ENCODE results near the gene MEIS3. TPM values are rescaled to one million over a fixed set of nuclear protein-coding genes. Genes with fewer than 3 reads are reported as not detected.

MEIS3 gene
- total RNA-seq, 1 donor from 2014 or later: not detected

GRCh38 chr19:47435196-47435595, 15.9 kb upstream of the MEIS3 start:
- DNase-seq: no peak

GRCh38 chr19:47434088-47434487, 14.8 kb upstream of the MEIS3 start:
- no peak for DNase-seq

GRCh38 chr19:47433121-47433520, 13.8 kb upstream of the MEIS3 start:
- DNase-seq: no peak

- DNase-seq: no peak
Observed at GRCh38 chr19:47432499-47432898, 13.2 kb upstream of the MEIS3 start.

GRCh38 chr19:47432091-47432490, 12.8 kb upstream of the MEIS3 start:
- DNase-seq: no peak

GRCh38 chr19:47430041-47430802, 10.9 kb upstream of the MEIS3 start:
- DNase-seq: peak; percentile 62

GRCh38 chr19:47429140-47429793, 9.9 kb upstream of the MEIS3 start:
- DNase-seq: no peak

- DNase-seq: peak; percentile 99
Observed at GRCh38 chr19:47428177-47428894, 9.0 kb upstream of the MEIS3 start.

GRCh38 chr19:47427241-47428176, 8.2 kb upstream of the MEIS3 start:
- peak; percentile 73 for DNase-seq

GRCh38 chr19:47423203-47423882, 4.0 kb upstream of the MEIS3 start:
- no peak for DNase-seq

- no peak for DNase-seq
Observed at GRCh38 chr19:47422417-47423163, 3.3 kb upstream of the MEIS3 start.

GRCh38 chr19:47421844-47422395, 2.6 kb upstream of the MEIS3 start:
- no peak for DNase-seq

- no peak for DNase-seq
Observed at GRCh38 chr19:47421244-47421786, 2.0 kb upstream of the MEIS3 start.

GRCh38 chr19:47419789-47420188, 462 bp upstream of the MEIS3 start:
- no peak for DNase-seq

GRCh38 chr19:47418692-47419029, 666 bp downstream of the MEIS3 start:
- no peak for DNase-seq

- no peak for DNase-seq
Observed at GRCh38 chr19:47417746-47418691, 1.3 kb downstream of the MEIS3 start.

- no peak for DNase-seq
Observed at GRCh38 chr19:47417107-47417745, 2.1 kb downstream of the MEIS3 start.

- DNase-seq: no peak
Observed at GRCh38 chr19:47416643-47416985, 2.7 kb downstream of the MEIS3 start.
